ENCODE results near the gene TWIST2.

The TWIST2 gene

GRCh38 chr2:238874330-238875050 lies 26.6 kb downstream of the TWIST2 start:
- DNase-seq, result no peak

- DNase-seq, result no peak
These were observed 27.2 kb downstream of the TWIST2 start for GRCh38 chr2:238875101-238875470.

DNA sequence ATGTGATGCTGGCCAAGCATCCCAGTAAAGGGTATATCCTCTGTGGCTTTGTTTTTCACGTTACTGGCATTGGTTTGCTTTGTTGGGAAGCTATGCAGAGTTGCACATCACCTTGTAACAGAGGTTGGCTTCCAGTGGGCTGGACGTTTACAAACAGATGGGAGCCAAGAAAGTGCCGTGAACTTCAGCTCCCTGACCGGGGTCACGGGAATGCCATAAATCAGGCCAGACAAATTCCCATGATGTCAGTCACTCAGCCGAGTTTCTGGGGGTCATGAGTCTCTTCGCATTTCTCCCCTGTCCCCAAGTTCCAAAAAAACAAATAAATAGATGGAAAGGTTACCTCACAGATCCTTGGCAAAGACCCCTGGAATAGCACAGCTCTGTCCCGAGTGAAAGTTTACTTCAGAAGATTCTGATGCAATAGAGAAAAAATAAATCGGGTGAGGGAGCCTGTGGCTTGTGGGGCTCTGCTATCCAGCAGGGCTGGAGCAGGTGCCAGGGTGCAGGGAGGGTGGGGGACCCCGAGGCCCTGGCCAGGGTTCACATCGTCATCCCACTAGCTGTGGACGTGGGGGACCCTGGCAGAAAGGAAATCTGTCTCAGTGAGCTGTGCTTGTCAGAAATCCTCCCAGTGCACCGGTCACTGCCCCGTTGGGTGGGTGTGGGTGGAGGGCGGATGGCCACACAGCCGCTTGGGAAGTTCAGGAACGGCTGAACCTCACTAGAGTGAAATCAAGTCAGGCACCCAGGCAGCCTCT lies 27.8 kb downstream of the TWIST2 start:
- no peak for DNase-seq

GRCh38 chr2:238876232-238876630 lies 28.3 kb downstream of the TWIST2 start:
- DNase-seq, result no peak

GRCh38 chr2:238878051-238878735 lies 30.3 kb downstream of the TWIST2 start:
- DNase-seq, result no peak

DNA sequence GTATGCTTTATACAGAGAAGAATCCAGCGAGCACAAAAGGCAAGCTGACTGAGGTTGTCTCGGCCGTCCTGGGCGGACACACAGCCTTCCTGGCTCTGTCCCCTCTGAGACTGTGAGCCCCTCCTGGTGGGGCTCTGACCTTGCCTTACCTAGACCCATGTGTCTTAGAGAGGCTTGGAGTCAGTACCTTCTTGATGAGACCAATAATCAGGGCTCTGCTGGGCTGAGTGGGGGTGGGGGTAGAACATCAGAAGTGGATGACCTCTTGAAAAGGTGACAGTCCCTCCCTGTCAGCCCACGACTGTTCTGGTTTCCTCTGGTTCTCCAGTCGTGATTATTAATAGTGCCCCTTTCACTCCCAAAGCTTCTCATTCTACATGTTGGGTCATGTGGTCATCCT lies 31.2 kb downstream of the TWIST2 start:
- no peak for DNase-seq

DNA sequence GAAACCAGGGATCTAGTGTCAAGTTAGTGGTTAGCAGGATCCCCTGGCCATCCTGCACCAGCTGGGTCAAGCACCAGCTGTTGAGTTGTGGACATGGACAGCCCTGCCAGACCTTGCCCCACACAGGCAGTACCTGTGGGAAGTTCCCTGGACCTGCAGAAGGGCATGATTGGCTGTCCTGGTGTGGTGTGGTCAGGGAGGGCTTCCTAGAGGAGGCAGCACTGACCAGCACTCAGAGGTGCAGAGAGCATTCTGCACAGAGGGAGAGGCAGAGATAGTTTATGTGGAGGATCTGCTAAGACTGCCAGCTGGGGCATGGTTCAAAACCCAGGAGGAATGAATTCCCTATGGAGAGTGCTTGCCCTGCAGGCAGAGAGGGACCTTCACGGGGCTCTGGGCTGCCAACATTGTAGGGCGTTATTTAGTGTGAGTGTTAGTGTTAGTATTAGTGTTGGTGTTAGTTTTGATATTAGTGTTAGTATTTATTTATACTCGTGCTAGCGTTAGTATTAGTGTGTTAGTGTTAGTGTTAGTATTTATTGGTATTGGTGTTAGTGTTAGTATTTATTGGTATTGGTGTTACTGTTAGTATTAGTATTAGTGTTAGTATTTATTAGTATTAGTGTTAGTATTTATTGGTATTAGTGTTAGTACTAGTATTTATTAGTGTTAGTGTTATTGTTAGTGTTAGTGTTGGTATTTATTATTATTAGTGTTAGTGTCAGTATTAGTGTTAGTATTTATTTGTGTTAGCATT lies 31.9 kb downstream of the TWIST2 start:
- DNase-seq, result no peak

DNA sequence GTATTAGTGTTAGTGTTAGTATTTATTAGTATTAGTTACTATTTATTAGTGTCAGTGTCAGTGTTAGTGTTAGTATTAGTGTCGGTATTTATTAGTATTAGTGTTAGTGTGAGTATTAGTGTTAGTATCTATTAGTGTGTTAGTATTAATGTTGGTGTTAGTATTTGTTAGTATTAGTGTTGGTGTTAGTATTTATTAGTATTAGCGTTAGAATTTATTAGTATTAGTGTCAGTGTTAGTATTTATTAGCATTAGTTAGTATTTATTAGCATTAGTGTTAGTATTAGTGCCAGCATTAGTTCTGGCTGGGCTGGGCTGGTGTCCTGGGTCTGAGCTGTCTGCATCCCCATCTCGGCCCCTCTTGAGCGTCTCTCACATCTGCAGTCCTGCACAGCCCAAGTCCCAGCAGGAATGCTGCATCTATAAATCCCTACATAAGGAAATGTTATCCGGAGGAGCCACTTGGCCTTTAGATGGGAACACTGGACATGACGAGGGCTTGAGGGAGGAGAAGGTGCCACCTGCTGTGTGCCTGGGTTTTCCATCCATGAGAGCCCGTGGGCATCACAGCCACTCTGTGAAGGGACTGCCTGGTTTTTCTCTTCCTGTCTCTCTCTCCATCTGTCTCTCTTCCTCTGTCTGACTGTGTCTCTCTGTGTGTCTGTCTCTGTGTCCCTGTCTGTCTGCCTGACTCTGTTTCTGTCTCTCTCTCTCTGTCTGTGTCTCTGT lies 33.6 kb downstream of the TWIST2 start:
- no peak for DNase-seq

DNA sequence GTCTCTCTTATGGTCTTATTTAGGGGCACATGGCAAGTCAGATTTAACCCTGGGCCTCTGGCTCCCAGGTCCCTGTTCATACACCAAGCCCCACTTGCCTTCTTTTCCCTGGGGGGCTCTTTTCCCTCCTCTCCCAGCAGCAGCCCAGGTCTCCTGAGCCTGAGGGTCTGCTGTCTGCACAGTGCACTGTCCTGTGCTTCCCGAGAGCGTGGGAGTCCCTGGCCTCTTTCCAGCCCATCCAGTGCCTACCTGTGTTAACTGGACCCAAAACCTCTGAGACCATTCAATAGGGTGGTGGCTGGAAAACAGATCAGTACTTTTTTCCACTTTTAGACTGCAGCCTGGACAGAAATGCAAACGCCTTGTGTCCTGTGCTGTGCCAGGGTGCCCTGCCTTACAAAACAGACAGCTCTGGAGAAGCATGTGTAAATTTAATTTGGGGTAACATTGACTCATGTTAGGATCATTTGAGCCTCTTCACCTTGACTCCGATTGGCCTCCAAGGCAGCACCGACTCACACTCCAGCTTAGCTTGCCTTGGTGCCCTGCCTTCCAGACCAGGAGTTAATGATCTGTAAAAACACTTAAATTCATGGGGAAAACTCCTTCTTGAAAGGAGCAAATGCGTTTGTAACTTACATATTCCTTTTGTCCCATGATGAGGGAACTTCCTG lies 34.3 kb downstream of the TWIST2 start:
- no peak for DNase-seq

- no peak for DNase-seq
These were observed 35.6 kb downstream of the TWIST2 start for GRCh38 chr2:238883421-238883901.

GRCh38 chr2:238884122-238884811 lies 36.4 kb downstream of the TWIST2 start:
- DNase-seq, result no peak

DNA sequence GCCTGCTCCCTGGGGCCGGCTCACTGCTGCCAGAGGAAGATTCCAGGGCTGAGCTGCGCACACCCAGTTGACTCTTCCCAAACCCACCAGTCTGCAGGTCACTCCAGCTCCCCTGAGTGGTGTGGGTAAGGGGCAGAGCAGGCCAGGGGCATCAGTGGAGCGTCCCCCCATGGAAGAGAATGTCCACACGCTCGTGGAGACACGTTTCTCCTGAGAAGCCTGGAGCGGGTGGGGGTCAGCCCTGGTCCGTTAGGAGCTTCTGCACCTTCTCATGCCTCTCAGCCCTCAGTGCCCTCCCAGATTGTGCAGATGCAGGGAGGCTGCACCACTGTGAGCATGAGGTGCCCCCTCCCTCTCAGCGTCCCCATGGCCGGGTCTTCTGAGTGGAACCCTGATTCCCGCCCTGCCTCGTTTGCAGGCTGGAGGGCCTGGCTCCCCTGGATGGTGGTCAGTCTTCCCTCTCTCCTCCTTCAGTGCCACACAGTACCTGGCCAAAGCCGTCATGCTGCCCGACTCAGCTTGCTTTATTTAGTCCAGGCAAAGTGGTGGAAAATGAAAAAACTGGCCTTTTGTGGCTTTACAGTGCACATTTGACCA lies 37.0 kb downstream of the TWIST2 start:
- no peak for DNase-seq

DNA sequence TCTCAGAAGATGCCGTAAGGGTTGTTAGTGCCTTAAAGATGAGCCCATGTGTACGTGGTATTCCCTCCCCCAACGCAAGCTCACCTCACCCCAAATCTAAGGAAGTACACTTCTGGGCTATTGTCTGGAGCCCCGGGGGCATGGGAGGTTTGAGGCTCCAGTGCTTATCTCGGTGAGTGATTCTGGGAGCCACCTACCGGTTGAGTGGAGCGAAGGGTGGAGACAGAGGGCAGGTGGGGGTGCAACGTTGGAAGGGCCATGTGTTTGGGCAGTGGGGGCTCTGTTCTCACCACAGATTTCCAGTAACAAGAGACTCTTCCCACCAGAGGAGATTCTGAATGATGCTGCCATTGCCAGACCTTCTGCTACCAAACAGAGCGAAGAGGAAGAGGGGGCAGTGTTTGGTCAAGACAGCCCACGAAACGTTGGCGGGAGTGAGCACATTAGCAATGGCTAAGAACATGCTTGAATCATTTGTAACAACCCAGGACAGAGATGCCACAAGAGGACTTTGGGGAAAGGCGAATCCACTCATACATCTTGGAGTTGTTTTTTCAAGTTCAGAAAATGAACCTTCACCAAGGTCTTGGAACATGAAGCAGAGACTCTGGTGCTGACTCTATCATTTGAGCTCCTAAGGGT lies 38.7 kb downstream of the TWIST2 start:
- DNase-seq, result no peak

- DNase-seq, result no peak
These were observed 39.7 kb downstream of the TWIST2 start for GRCh38 chr2:238887616-238888015.

DNA sequence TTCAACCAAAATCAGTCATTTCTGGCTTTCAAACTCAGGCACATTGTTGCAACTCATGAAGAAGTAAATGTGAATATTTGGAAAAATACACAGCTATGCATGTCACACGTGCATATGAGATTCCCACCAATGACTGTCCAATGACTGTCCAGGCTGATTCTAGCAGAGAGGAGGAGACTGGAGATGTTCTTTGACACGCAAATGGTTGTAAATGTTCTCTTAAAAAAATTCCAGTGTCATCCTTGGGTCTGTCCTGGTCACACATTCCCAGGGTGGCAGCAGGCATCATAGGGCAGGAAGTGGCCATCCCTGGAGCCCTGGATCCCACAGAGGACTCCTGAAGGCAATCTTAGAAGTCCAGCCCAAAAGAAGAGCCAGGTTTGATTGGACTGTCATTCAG lies 40.9 kb downstream of the TWIST2 start:
- DNase-seq, result no peak

- no peak for DNase-seq
These were observed 42.2 kb downstream of the TWIST2 start for GRCh38 chr2:238890131-238890530.

- no peak for DNase-seq
These were observed 43.0 kb downstream of the TWIST2 start for GRCh38 chr2:238890618-238891456.

GRCh38 chr2:238891457-238892203 lies 43.7 kb downstream of the TWIST2 start:
- no peak for DNase-seq

DNA sequence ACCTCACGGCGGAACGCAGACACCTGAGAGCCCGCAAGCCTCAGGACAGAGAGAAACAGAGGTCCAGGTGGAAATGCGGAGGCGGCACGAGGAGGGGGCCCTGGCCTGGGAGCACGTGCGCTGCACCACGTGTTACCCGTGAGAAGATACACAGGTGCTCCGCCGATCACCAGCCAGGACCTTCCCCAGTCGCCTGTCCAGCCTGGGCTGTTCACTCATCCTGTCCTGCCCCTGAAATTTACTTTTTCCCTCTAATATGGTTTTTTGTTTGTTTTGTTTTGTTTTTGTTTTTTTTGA lies 44.3 kb downstream of the TWIST2 start:
- DNase-seq, result no peak
